H1 (cell line): ENCODE results near the gene AGBL4.

ENCODE experiments used
- CHD2 ChIP-seq: IDR thresholded peaks from 2 replicates; pipeline ENCODE4 v1.6.1; 2012; ENCODE audit warnings: low read length, improper control_type of control experiment
- SIX5 ChIP-seq: IDR thresholded peaks from 2 replicates; pipeline ENCODE4 v1.6.1; 2011; ENCODE audit warnings: mild to moderate bottlenecking, low read depth, low read length
- TF ChIP-seq, protein P1 (sequence below): IDR thresholded peaks from 2 replicates; pipeline ENCODE4 v1.6.1; 2011; ENCODE audit warnings: low read length, improper control_type of control experiment

DNA sequence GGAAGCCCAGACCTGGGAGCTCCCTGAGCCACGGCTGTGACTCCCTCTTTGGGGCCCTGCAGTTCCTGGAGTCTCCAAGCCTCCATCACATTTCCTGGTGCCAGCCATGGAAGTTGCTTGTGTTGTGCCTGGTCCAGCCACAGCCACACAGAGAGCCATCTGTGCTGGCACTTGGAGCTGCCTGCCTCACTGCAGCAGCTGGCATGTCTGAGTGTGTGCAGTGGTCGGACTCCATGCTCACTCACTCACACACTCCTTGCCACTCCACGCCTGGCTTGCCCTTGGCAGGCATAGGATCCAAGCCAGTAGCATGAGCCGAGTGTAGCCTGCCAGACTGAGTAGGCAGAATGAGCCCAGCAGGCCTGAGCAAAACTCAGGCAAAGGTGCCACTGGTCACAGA is 730.7 kb downstream of the AGBL4 start:
- TF ChIP-seq, protein P1, sequence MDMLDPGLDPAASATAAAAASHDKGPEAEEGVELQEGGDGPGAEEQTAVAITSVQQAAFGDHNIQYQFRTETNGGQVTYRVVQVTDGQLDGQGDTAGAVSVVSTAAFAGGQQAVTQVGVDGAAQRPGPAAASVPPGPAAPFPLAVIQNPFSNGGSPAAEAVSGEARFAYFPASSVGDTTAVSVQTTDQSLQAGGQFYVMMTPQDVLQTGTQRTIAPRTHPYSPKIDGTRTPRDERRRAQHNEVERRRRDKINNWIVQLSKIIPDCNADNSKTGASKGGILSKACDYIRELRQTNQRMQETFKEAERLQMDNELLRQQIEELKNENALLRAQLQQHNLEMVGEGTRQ = no peak
- no peak for TF ChIP-seq CHD2
- no peak for TF ChIP-seq SIX5
